ENCODE measurements around the gene TPO.

Gene TPO

GRCh38 chr2:1590596-1591460 is 177.6 kb downstream of the TPO start:
- peak overlapping the region in 1 of 2 donors; percentile 5 for H3K4me3 ChIP-seq (replicated peaks in 1 of 2; ENCODE audit: low read depth in 2 of 2, low read length in 2 of 2)
- no peak for TF ChIP-seq CTCF (IDR thresholded peaks at IDR 0.05; ENCODE audit: low read depth, low read length)
- DNase-seq (ENCODE audit: low read depth in 2 of 2), result peak; percentile 62 to 65

- DNase-seq (ENCODE audit: low read depth in 2 of 2), result peak; percentile 26 to 53
- no peak for TF ChIP-seq CTCF (IDR thresholded peaks at IDR 0.05; ENCODE audit: low read depth, low read length)
- H3K4me3 ChIP-seq (replicated peaks in 1 of 2; ENCODE audit: low read depth in 2 of 2, low read length in 2 of 2), result peak overlapping the region; percentile 5 to 13
Measured at GRCh38 chr2:1591461-1591770, 178.2 kb downstream of the TPO start.
